ENCODE results near the gene SS18L1.
"Not testable (repeated sequence)": the region's sequence is repeated elsewhere in the genome, so short reads cannot be mapped to it uniquely, and the experiment has no call there.

The SS18L1 gene

GRCh38 chr20:62143081-62143956, at the start of gene SS18L1, which contains the start of gene PSMA7:
TSS of gene SS18L1 (plus strand) at chr20:62143769. CDS start at chr20:62143821, 52 bp downstream.
TSS of gene PSMA7 (minus strand) at chr20:62143394. CDS start at chr20:62143303, 91 bp downstream.
- peak; percentile 94 for DNase-seq (ENCODE audit: low spot score)

DNA sequence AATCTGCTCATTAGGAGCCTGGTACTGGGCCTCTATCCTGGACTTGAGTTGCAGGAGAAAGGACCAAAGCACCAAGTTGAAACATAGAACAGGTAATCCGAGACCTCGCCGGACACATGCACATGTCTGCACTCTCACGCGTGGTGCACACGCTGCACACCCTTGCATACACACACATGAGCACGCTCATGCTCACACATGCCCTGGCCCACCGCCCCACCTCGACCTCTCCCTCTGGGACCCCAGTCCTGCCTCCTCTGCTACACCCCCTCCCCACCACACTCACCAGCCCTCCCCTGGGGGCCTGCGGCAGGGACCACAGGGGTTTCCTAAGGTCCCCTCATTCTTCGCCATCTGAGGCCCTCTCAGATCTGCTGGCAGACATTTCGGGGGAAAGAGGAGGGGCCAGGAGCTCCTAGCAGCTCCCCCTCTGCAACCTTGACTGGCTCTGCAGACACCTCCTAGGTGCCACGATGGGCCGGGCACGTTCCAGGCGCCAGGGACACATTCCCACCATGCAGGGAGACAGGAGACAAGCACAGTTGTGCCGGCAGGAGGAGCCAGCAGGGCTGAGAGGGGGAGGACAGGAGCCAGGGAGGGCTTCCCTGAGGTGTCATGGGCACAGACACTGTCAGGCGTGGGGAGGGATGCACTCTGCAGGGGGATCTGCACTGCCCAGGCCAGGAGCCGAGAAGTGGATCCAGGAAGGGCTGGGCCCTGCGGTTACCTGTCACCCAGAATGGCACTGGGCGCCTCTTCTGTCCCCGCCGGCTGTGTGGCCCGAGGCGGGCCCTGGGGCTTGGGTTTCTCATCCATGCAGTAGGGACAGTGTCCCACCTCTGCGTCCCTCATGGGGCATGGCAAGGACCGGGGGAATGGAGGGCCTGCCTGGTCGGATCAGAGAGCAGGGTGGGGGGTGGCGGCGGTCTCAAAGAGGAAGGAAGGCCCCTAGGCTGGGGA, 46.9 kb upstream of the SS18L1 start:
- DNase-seq (ENCODE audit: low spot score), result no peak

DNA sequence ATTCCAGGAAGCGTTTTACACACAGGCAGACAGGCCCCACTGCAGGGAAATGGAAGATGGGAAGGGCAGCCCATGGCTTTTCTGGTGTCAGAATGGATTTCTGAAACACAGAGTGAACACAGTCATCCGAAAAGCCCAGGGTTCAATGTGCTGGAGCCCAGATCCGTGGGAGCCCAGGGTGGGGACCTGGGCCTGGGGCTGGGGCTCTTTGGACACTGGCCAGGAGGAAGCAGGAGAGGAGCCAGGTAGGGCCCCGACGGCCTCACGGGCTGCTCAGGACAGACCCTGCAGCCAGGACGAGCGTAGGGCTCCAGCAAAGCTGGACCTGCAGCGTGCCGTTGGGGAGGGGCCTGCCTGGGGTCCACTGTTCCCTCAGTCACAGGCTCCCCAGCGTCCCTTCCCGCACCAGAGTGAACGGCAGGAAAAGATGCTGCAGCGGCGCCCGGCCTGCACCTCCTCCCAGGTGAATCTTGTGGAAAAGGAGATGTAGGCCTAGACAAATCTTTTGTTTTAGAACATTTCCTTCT, 45.6 kb upstream of the SS18L1 start:
- DNase-seq (ENCODE audit: low spot score), result no peak

DNA sequence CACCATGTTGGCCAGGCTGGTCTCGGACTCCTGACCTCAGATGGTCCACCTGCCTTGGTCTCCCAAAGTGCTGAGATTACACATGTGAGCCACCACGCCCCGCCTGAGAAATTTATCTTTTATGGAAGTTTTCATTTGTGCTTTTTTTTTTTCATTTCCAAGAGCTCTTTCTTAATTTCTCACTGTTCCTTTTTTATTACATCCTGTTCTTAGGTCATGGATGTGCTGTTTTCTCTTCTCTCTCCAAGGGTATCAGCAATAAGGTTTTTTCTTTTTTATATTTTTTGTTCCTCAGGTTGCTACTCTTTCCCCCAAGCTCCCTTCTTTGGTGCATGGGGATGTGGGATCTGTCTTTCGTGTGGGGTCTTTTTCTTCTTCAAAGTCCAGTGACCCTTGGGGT, 42.5 kb upstream of the SS18L1 start:
- no peak for DNase-seq (ENCODE audit: low spot score)

- no peak for DNase-seq (ENCODE audit: low spot score)
Measured at GRCh38 chr20:62103508-62104233, 39.9 kb upstream of the SS18L1 start.

DNA sequence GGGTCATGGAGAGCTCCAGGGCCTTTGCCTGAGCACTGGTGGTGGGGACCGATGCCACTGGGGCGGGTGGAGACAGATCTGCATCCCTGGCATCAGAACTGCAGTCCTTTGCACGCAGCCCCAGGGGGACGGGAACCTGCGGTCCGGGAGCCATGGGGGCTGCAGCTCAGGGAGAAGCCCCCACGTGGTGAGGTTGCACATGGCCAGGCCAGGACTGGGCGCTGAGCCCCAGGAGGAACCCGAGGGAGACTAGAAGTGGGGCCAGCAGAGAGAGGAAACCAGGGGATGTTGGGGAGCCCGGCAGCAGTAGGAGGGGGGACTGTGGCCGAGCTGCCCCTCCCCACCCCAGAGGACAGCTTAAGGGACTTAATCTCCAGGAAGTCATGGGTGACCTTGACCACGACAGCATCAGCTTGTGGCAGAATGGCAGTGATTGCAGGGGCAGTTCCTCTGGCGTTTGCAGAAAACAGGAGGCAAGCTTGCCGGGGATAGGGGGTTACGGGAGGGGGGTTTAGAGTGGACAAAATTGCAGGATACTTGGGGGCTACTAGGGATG, 39.3 kb upstream of the SS18L1 start:
- DNase-seq (ENCODE audit: low spot score), result no peak

DNA sequence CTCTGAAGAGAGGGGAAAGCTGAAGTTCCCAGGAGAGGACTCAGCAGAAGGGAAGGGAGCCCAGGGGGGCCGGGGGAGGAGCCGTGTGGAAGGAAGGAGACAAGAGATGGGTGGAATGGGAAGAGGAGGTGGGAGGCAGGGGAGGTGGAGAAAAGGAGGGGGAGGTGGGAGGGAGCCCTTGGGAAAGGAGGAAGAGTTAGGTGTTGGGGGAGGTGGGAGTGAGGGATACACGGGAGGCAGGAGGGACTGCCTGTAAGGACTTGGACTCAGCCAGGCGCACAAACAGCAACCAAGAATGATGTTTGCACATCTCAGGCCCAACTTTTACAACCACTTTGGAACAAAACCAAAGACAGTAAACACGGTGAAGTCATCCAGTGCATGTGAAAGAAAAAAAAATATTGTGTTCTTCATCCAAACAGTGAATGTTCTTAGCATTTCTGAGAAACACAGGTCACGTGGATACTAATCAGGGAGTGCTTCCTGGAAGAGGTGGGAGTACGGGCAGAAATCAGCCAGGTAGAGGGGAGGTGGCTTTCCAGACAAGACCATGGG, 38.7 kb upstream of the SS18L1 start:
- no peak for DNase-seq (ENCODE audit: low spot score)

DNA sequence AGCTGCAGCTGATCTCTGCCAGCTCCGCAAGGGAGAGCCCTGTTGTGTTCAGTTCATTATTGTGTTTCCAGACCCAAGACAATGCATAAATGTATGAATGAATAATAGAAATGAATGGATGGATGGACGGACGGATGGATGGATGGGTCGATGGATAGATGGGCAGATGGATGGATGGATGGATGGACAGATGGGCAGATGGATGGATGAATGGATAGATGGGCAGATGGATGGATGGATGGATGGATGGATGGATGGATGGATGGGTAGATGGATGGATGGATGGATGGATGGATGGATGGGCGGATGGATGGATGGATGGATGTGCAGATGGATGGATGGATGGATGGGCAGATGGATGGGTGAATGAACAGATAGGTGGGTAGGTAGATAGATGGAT, 38.0 kb upstream of the SS18L1 start:
- DNase-seq (ENCODE audit: low spot score), result no peak

DNA sequence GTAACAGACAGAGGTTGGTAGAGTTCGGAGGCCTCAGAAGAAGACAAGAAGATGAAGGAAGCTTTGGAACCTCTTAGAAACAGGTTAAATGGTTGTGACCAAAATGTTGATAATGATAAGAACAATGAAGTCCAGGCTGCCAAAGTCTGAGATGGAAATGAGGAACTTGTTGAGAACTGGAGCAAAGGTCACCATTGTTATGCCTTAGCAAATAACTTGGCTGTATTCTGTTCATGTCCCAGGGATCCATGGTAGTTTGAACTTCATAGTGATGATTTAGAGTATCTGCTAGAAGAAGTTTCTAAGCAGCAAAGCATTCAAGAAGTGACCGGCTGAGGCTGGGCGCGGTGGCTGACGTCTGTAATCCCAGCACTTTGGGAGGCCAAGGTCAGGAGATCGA, 32.4 kb upstream of the SS18L1 start:
- no peak for DNase-seq (ENCODE audit: low spot score)

GRCh38 chr20:62112368-62112767, 31.2 kb upstream of the SS18L1 start:
- no peak for DNase-seq (ENCODE audit: low spot score)

DNA sequence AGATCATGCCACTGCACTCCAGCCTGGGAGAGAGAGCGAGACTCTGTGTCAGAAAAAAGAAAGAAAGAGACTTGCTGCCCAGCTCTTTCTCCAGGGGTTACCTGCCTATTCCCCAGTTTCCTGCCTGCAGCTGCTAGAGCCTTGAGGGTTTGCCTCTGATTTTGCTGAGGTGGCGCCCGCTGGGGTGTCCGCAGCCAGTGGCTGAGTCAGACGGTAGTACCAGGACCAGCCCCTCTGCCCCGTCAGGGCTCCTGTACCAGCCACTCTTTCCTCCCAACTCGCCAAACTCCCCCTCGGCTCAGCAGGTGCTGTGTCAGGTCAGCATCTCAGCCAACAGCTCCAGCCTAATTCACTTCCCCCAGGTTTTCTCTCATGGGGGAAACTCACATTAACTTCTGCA, 28.7 kb upstream of the SS18L1 start:
- DNase-seq (ENCODE audit: low spot score), result no peak

- DNase-seq (ENCODE audit: low spot score), result not testable (repeated sequence)
Measured at GRCh38 chr20:62115800-62116407, 27.7 kb upstream of the SS18L1 start.

DNA sequence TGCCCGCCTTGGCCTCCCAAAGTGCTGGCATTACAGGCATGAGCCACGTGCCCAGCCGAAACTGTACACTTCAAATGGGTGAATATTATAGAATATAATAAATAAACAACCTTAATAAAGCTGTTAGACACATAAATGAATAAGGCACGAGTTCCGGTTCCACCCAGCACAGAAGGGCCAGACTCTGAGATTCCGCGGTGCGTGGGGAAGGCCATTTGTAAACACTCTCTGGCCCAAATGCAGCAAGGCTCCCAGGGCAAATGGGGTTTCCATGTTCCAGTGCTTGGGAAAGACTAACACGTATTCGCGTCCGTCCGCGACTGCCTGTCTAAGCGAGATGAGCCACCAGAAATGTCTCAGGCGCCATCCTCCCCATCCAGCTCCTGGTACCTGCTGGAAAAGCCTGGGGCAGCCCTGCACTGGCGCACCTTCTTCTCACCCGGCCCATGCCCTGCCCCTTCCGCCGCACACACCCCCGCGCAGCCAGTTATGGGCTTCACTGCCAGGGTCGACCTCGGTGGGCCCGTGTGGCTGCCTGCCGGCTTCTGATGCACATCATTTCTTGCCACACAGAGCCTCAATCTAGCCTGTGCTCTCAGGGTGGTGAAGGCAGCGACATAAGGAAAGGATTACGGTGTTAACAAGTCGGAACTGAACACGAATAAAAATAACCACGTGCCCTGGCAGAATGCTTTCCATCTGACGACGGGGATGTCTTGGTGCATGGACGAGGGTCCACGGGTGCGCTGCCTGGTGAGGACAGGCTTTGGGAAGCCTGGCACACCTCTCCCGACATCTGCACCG, 26.8 kb upstream of the SS18L1 start:
- DNase-seq (ENCODE audit: low spot score), result no peak

GRCh38 chr20:62117362-62117646, 26.3 kb upstream of the SS18L1 start:
- no peak for DNase-seq (ENCODE audit: low spot score)

GRCh38 chr20:62117658-62118057, 25.9 kb upstream of the SS18L1 start:
- DNase-seq (ENCODE audit: low spot score), result no peak

- DNase-seq (ENCODE audit: low spot score), result no peak
Measured at GRCh38 chr20:62118113-62119043, 25.2 kb upstream of the SS18L1 start.

DNA sequence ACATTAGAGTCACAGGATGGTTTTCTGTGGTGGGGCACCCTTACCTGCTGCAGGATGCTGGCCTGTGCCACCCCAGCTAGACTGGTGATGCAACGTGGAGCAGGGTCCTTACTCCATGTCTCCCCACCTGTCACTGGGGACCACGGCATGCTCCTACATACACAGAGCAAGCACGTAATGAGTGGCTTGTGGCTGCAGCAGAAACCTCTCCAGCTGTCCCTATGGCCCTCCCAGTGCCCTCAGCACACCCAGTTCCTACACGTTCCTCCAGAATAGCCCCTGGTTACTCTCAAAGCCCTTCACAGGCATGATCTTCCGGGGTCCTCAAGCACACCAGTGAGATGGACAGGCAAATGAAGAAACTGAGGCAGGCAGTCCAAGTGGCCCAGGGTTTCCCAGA, 24.5 kb upstream of the SS18L1 start:
- DNase-seq (ENCODE audit: low spot score), result no peak

- DNase-seq (ENCODE audit: low spot score), result no peak
Measured at GRCh38 chr20:62119591-62120364, 23.8 kb upstream of the SS18L1 start.

Measured in hematopoietic multipotent progenitor cell treated with erythropoietin and hydrocortisone succinate and interleukin-3 and kit ligand, for 15 days (in vitro differentiated cells).